GM19397 (cell line): Measurements from ENCODE around the gene KRT16.
"Not testable (repeated sequence)": the region's sequence is repeated elsewhere in the genome, so short reads cannot be mapped to it uniquely, and the experiment has no call there.

Experiments
- ATAC-seq: cut with Tn5 transposase; IDR thresholded peaks from one replicate; pipeline ENCODE4 v1.9.1; 2021; ENCODE audit warnings: mild to moderate bottlenecking, moderate library complexity; ENCODE audit not compliant: unreplicated experiment

Gene KRT16

GRCh38 chr17:41585301-41586056 is 27.1 kb downstream of the KRT16 start:
- no peak for ATAC-seq

DNA sequence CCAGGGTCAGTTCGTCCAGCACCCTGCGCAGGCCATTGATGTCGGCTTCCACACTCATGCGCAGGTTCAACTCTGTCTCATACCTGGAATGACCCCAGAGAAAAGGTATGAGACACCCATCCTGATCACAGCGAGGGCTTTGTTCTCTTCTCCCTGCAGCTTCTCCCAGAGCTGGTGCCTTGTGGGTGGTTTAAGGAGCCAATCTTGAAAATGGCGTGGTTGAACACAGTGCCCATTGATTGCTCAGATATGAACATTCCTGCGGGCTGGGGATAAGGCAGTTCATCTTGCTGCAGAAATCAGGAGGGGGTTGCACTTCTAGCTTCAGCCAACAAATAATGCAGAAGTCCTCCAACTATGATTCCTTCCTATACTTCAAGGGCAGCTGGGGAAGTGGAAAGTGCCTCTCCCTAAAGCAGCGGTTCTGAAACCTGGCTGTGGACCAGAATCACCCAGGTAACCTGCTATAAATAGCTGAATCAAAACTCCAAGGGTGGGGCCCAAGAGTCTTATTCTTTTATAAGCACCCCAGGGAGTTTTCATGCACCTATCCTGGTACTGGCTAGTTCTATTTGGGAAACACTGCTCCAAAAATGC is 28.1 kb downstream of the KRT16 start:
- not testable (repeated sequence) for ATAC-seq

DNA sequence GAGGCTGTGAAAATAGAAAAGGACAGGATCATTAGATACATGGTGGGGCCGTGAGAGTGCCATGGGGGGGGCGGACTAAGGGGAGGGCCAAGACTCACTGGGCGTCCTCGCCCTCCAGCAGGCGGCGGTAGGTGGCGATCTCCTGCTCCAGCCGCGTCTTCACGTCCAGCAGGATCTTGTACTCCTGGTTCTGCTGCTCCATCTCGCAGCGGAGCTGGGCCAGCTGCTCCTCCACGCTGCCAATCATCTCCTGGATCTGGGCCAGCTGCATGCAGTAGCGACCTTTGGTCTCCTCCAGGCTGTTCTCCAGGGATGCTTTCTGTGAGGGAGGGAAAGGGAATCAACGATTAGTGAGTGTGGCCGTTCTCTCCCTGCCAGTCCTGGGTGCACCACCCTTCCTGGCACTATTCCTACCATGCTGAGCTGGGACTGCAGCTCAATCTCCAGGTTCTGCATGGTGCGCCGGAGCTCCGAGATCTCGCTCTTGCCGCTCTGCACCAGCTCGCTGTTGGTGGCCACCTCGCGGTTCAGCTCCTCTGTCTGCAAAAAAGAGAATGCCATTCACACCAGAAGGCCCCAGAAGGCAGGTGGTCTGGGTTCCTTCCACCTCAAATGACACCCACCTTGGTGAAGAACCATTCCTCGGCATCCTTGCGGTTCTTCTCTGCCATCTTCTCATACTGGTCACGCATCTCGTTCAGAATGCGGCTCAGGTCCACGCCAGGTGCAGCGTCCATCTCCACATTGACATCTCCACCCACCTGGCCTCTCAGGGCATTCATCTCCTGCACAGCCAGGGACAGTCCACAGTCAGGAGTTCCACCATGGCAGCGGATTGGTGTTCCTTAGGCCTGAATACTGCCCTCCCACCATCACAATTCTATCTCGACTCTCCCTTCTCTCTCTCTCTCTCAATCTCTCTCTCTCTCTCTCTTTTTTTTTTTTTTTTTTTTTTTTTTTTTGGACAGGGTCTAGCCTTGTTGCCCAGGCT is 29.1 kb downstream of the KRT16 start:
- no peak for ATAC-seq

DNA sequence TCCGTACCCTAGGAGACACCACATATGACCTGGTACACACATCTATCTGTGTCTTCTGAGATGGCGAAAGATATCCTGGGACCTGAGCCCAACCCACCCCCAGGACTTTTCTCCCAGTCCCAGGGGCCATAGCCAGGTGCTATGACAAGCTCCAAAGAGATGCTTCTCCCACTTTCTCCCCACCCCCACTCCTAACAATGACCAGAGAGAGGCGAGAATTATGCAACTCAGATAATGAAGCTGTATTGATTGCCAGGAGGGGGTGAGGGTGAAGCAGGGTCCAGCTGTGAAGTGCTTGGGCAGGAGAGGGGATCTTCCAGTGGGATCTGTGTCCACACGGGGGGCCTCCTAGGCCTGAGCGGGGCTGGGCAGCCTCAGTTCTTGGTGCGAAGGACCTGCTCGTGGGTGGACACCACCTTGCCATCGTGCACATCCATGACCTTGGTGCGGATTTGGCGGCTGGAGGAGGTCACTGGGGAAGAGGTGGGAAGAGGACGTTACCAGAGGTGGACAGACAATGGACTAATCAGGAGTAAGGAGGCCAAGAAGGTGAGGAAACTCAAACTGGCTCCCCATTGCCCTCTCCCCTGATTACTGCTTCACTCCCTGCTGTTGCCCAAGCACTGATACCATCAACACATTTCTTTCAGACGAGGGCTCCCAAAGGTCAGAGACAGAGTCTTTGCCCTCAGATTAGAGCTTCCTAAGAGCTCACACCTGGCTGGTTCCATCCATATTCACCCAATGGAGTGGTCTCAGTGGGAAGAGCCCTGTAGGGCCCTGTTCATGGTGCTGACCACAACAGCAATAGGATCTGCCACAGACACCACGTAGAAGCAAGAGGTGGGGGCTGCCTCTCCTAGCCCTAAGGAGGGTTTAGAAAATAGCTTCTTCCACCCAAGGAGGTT is 30.3 kb downstream of the KRT16 start:
- not testable (repeated sequence) for ATAC-seq

DNA sequence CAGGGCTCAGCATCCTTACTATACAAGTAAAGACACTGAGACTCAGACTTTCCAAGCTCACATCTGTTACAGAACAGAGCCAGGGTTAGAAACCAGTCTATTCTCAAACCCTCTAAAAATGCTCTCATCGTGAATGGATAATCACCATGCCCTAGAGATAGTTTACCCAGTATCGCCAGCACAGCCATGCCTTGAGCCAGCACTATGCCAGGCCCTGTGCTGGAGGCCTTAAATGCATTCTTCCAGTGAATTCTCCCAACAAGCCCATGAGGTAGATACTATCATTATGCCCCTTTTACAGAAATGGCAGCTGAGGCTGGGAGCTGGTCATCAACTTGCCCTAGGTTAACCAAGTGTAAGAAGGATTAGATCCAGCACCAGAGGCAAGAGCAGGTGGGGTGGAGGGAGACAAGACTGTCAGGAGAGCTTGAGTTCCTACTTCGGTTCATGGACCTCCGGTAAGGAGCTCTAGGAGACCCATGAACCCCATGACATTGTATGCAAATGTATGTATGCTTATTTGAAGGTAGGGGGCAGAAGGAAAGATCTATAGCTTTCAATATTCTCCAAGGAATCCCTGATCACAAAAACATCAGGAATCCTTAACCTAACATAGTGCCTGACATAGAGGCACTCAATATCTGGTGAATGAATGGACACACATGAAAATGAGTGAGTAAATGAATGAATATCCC is 31.1 kb downstream of the KRT16 start:
- ATAC-seq = no peak

- ATAC-seq = no peak
Measured at GRCh38 chr17:41580687-41581365, 31.7 kb downstream of the KRT16 start.

DNA sequence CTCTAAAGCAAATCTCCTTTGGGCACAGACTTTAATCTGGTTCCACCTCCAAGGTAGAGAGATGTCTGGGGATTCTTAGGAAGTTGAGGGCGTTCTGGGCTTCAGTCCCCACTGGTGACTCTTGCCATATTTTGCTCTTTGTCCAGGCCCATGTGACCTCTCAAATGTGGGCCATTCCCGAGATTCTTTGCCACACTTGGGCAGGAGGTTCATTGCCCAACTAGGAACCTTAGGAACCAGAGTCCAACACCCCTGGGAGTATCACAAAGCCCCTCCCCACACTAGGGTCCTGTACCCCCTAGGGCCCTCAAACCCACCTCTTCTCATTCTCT is 32.4 kb downstream of the KRT16 start:
- ATAC-seq = no peak

DNA sequence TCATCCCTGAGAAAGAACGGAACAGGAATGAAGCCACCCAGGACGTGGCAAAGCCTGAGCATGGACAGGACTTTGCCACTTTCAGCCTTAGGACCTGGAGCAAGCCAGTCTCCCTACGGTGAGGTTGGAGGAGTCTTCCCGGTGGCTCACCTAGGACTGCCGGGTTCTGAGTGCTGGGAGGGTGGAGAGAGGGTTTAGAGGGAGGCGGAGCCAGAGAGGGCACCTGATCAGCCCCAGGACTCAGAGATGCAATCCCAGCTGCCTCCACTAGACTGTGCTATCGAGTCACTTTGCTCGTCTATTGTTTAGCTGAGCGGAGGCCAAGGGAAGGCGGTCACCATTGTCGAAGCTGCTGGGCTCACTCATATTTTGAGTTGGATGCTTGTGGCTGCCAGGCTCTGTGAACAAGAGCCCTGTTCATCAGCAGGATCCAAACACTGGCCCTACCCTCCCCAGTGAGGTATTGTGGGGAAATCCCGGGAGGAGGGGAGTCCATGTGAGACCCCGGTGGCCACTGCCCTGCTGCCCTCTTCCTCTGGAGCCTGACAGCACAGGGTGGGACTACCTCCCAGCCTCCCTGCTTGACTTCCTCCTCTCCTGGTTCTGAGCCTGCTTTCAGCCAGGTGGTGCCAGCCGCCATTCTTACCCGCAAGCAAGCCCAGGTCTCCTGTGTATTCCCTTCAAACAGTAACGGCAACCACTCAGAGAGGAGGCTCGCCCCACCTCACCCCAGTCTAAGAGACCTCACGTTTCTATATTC is 32.9 kb downstream of the KRT16 start:
- ATAC-seq = no peak

DNA sequence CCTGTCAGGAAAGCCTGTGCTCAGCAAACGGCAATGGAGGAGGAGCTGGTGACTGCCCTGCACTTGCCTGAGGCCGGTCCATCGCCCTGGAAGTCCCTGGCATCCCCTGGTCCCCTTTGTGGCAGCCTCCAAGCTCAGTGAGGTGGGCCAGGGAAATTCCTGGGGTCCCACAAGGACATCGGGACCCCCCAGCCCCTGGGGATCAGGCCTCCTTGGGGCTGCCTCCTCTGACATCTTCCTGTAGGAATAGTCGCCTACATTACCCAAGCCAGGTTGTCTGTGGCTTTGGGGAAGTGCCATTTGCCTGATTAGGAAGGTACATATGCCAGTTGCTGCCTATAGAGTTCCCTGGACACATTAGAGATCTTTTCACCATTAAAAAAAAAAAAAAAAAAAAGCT is 33.6 kb downstream of the KRT16 start:
- no peak for ATAC-seq

- no peak for ATAC-seq
Measured at GRCh38 chr17:41578538-41578937, 34.0 kb downstream of the KRT16 start.

DNA sequence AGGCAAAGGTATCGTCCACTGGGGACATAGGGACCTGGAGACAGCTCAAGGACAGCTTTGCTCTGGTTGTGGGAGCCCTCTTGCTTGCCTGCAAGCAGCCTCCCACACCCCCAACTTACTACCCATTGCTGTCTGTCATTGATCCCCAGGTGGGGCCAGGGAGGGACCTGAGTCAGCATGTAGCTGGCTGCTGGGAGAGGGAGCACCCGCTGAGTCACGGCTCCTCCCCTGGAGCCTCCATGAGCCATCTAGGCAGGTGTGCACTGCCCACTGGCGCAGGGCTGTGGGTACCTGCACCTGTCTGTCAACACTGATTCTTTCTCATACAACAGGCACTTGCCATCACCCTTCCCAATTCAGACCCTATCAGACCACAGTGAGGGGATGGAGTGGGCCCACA is 35.8 kb downstream of the KRT16 start:
- ATAC-seq = not testable (repeated sequence)

DNA sequence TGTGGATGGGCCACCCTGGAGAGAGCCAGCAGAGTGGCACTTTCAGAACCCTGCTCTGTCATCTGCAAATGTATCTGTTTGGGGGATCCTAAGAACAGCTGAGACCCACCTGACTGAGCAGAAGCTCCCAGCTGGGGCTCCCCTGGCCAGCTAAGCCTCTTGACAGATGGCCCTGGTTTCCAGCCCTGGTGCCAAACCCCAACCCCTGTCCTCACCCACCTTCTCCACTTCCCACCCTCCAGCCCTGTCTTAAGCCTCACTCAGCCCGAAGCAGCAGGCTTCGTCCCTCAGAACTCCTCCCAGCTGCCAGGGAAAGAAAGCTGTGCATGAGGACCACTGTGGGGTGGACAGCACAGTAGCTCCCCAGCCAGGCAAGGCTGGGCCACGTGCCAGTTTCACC is 37.2 kb downstream of the KRT16 start:
- ATAC-seq = no peak

- no peak for ATAC-seq
Measured at GRCh38 chr17:41571561-41572434, 40.8 kb downstream of the KRT16 start, which contains the start of gene KRT9. KRT9 (minus strand) TSS chr17:41572059; CDS start chr17:41571992, 67 bp downstream.

GRCh38 chr17:41567317-41567716 is 45.2 kb downstream of the KRT16 start:
- no peak for ATAC-seq

DNA sequence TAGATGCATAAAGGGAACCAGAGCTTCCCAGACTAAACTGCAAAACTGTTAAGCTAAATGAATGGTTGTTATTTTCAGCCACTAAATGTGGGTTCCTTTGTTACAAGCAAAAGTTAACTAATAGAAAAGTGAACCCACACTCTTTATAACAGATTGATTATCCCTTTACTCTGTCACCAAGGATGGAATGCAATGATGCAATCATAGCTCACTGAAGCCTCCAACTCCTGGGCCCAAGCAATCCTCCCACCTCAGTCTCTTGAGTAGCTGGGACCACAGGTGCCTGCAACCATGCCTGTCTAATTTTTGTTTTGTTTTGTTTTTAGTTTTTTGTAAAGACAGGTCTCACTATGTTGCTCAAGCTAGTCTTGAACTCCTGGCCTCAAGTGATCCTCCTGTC is 47.2 kb downstream of the KRT16 start:
- no peak for ATAC-seq

DNA sequence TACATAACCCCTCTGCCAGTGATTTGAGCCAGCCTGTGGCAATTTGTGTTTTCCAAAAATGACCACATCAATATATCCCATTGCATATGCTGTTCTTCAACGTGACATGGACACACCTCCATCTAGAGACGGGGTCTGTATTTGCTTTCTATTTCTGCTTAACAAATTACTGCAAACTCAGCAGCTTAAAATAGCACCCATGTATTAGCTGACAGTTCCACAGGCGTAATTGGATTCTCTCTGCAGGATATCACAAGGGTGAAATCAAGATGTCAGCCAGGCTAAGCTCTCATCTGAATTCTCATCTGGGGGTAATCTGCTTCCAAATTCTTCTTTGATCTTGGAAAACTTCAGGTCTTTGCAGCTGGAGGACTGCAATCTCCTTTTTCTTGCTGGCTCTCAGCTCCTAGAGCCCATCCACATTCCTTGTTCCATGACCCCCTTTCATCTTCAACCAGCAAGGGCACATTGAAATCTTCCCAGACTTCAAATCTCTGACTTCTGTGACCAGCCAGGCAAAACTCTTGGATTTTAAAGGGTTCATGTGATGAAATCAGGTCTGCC is 48.9 kb downstream of the KRT16 start:
- ATAC-seq = no peak

GRCh38 chr17:41561554-41561953 is 51.0 kb downstream of the KRT16 start:
- ATAC-seq = no peak
